Mesothelial cell of epicardium (in vitro differentiated cells): ENCODE data around the gene ZNF526. TPM values are rescaled to one million over a fixed set of nuclear protein-coding genes. Genes with fewer than 3 reads are reported as not detected.

Source experiments
- DNase-seq, 2 experiments: peaks; one replicate each; pipeline ENCODE4 v3.0.0; 2021; ENCODE audit warnings: low spot score in 2 of 2; ENCODE audit not compliant: unreplicated experiment in 2 of 2
- H3K27ac Mint-ChIP-seq: 2 replicates; pipeline ENCODE4 v1.8.0; 2021; ENCODE audit warnings: mixed read lengths
- H3K27me3 Mint-ChIP-seq: 2 replicates; pipeline ENCODE4 v1.8.0; 2021; ENCODE audit warnings: low read depth, mixed read lengths
- H3K36me3 Mint-ChIP-seq: 2 replicates; pipeline ENCODE4 v1.8.0; 2021; ENCODE audit warnings: mixed read lengths
- H3K4me1 Mint-ChIP-seq: 2 replicates; pipeline ENCODE4 v1.8.0; 2021; ENCODE audit warnings: mixed read lengths
- H3K4me3 Mint-ChIP-seq: 2 replicates; pipeline ENCODE4 v1.8.0; 2021; ENCODE audit warnings: mild to moderate bottlenecking, moderate library complexity, mixed read lengths
- H3K9me3 Mint-ChIP-seq: 2 replicates; pipeline ENCODE4 v1.8.0; 2021; ENCODE audit warnings: mixed read lengths
- total RNA-seq: library from RNA; stranded (reverse); gene quantifications from 3 replicates; pipeline ENCODE4 v1.2.1, GENCODE V29; 2021
- TF ChIP-seq, protein P1 (sequence below): fragments of 200-600 bp; sonication (generic); IDR thresholded peaks from one replicate; pipeline ENCODE4 v1.5.0; 2021; ENCODE audit warnings: antibody characterized with exemption; ENCODE audit not compliant: unreplicated experiment

The ZNF526 gene
- total RNA-seq, 1 donor from 2014 or later, result 13.3 TPM

DNA sequence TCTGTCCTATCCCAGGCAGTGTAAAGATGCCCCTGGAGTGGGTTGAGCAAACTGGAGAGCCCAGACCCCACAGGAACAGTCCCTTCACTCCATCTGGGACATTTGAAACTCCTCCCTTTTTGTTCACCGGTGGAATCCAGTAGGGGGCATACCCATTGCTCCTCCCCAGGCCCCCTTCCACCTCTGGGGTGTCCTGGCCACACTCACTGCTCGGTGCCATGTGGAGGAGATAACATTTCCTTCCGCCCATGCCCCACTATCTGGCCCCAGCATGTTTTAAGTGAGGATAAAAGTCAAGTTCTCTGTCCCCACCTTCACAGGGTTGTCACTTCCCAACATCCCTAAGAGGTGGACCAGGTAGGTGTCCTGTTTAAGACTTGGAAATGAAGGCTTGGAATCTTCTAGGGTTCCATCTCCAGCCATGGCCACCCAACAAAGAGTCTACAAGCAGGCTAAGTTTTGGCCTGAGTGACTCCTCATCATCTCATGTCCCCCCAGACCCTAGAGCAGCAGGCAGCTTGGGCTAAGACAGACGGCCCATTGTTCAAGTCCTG, 9.3 kb downstream of the ZNF526 start:
- H3K9me3 Mint-ChIP-seq, result no peaks in the 10 kb centered on the region
- peaks cover 2% of the 10 kb centered on the region for H3K4me1 Mint-ChIP-seq
- TF ChIP-seq, protein P1, sequence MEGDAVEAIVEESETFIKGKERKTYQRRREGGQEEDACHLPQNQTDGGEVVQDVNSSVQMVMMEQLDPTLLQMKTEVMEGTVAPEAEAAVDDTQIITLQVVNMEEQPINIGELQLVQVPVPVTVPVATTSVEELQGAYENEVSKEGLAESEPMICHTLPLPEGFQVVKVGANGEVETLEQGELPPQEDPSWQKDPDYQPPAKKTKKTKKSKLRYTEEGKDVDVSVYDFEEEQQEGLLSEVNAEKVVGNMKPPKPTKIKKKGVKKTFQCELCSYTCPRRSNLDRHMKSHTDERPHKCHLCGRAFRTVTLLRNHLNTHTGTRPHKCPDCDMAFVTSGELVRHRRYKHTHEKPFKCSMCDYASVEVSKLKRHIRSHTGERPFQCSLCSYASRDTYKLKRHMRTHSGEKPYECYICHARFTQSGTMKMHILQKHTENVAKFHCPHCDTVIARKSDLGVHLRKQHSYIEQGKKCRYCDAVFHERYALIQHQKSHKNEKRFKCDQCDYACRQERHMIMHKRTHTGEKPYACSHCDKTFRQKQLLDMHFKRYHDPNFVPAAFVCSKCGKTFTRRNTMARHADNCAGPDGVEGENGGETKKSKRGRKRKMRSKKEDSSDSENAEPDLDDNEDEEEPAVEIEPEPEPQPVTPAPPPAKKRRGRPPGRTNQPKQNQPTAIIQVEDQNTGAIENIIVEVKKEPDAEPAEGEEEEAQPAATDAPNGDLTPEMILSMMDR, result no peak
- H3K27ac Mint-ChIP-seq, result peak overlapping the region; percentile 47
- no peak overlapping the region for H3K4me3 Mint-ChIP-seq
- H3K27me3 Mint-ChIP-seq, result no peaks in the 10 kb centered on the region
- peaks cover 49% of the 10 kb centered on the region for H3K36me3 Mint-ChIP-seq
- no peak for DNase-seq

DNA sequence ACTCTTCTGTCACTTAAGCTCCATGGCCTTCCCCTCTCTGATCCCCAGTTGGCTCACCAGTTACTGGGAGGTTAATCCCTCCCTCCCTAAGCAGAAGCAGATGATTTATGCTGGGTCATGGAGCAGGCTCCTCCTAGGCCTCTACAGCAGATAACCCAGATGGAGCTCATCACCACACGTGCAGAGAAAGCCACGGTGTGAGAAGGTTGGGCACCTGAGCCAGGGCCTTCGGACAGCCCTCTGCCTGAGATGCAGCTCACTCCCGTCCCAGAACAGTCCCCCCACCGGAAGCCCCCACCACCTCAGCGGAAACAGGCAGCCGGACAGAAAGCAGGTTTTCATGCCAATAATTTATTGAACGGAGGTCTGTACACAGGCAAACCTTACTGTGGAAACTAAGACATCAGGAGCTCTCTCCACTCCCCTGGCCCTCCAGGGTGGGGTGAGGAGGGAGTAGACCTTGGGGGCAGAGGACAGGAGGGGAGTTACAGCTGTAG, 9.8 kb downstream of the ZNF526 start:
- no peaks in the 10 kb centered on the region for H3K27me3 Mint-ChIP-seq
- H3K4me1 Mint-ChIP-seq, result peaks cover 2% of the 10 kb centered on the region
- peaks cover 46% of the 10 kb centered on the region for H3K36me3 Mint-ChIP-seq
- DNase-seq, result no peak
- no peaks in the 10 kb centered on the region for H3K9me3 Mint-ChIP-seq
- no peak overlapping the region for H3K4me3 Mint-ChIP-seq
- H3K27ac Mint-ChIP-seq, result peak overlapping the region; percentile 47
- TF ChIP-seq, protein P1, result no peak

DNA sequence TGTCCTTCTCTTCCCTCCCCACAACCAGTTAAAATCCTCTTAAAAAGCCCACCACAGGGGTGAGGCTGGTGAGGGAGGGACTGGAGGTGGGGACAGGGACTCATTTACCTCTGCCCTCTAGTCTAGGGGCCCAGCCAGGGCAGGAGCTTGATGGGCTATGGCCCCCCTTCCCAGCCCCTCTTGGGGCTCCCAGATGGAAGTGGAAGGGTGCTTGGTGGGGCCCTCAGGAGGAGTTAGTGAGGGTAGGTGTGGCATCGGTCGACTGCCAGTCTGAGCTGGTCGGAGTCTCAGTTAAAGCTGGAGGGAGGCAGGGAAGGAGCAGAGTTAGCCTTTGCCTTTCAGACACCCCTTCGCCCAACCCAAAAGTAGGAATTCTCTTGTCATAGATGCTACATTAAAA, 10.5 kb downstream of the ZNF526 start:
- H3K27ac Mint-ChIP-seq, result no peak overlapping the region
- DNase-seq, result no peak
- H3K36me3 Mint-ChIP-seq, result peaks cover 52% of the 10 kb centered on the region
- H3K9me3 Mint-ChIP-seq, result no peaks in the 10 kb centered on the region
- no peaks in the 10 kb centered on the region for H3K27me3 Mint-ChIP-seq
- no peak overlapping the region for H3K4me3 Mint-ChIP-seq
- TF ChIP-seq, protein P1, result no peak
- H3K4me1 Mint-ChIP-seq, result peaks cover 2% of the 10 kb centered on the region

DNA sequence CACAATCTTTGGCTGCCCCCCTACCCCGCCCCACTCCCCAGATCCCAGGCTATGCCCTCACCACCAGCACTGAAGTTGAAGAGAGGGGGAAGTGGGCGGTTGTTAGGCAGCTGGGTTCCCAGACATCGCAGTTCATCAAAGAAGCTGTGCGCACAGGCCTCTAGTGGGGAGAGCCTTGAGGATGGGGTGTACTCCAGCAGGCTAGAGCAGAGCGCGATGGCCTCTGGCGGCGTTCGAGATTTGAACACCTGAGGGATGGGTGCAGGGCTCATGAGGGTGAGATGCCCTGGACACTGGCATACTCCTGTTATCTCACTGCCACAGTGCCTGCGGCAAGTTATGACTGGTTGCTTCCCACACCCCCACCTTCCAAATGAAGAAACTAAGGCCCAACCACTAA, 12.3 kb downstream of the ZNF526 start:
- no peaks in the 10 kb centered on the region for H3K9me3 Mint-ChIP-seq
- no peak overlapping the region for H3K27ac Mint-ChIP-seq
- no peaks in the 10 kb centered on the region for H3K27me3 Mint-ChIP-seq
- no peak for DNase-seq
- peaks cover 54% of the 10 kb centered on the region for H3K36me3 Mint-ChIP-seq
- peaks cover 2% of the 10 kb centered on the region for H3K4me1 Mint-ChIP-seq
- no peak overlapping the region for H3K4me3 Mint-ChIP-seq
- TF ChIP-seq, protein P1, result no peak

DNA sequence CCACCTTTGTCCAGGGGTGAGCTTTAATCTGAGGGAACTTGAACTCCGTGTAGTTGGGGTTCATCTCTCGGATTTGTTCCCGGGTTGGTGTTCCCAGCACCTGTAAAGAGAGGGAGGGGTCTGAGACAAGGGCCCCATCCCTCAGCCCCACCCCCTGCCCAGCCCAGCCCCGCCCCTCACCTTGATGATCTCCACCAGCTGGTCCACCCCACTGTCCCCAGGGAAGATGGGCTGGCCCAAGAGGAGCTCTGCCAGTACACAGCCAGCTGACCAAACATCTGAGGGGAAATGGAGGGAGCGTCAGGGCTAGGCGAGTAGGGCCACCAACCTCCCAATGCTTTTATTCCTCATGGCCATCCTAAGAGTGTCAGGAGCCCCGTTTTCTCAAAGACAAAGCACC, 13.0 kb downstream of the ZNF526 start:
- Mint-ChIP-seq H3K27ac (no peak overlapping the region), H3K4me3 (no peak overlapping the region), H3K36me3 (peaks cover 50% of the 10 kb centered on the region), H3K27me3 (no peaks in the 10 kb centered on the region), H3K9me3 (no peaks in the 10 kb centered on the region), H3K4me1 (peaks cover 2% of the 10 kb centered on the region)
- TF ChIP-seq, protein P1, result no peak
- no peak for DNase-seq
